ENCODE data around the gene JADE2.

- TF ChIP-seq ARNTL (CRISPR knock-in tag; IDR thresholded peaks at IDR 0.05; ENCODE audit: borderline replicate concordance, low read depth) (no peak), ZFP3 (CRISPR knock-in tag; IDR thresholded peaks at IDR 0.05) (no peak), PATZ1 (CRISPR knock-in tag; IDR thresholded peaks at IDR 0.05; ENCODE audit: borderline replicate concordance) (no peak), ESRRG (CRISPR knock-in tag; IDR thresholded peaks at IDR 0.05) (no peak), ZC3H10 (CRISPR knock-in tag; IDR thresholded peaks at IDR 0.05) (no peak), CSDC2 (CRISPR knock-in tag; IDR thresholded peaks at IDR 0.05) (no peak), ZFP30 (CRISPR knock-in tag; IDR thresholded peaks at IDR 0.05) (no peak), ZNF565 (CRISPR knock-in tag; conservative IDR thresholded peaks at IDR 0.05; ENCODE audit: low read depth) (no peak), ZNF8 (CRISPR knock-in tag; IDR thresholded peaks at IDR 0.05) (no peak), BACH2 (CRISPR knock-in tag; IDR thresholded peaks at IDR 0.05; ENCODE audit: borderline replicate concordance) (no peak), ISL1 (CRISPR knock-in tag; IDR thresholded peaks at IDR 0.05) (no peak)
These were observed 33.5 kb upstream of the JADE2 start for GRCh38 chr5:134491841-134492442.

All from SK-N-SH treated with all-trans-retinoic acid at 6 μM for 48 hours (cell line).